H9 (cell line): Measurements from ENCODE around the gene CERS6. TPM values are rescaled to one million over a fixed set of nuclear protein-coding genes. Genes with fewer than 3 reads are reported as not detected.

Source experiments
- DNase-seq: peaks from one replicate; pipeline ENCODE4 v3.0.0-alpha.2; 2017
- H2AFZ ChIP-seq: one replicate; pipeline ENCODE4 v1.6.1; 2013; ENCODE audit warnings: mild to moderate bottlenecking, low read length, control low read depth, moderate library complexity
- H2AK5ac ChIP-seq: 2 replicates; pipeline ENCODE4 v1.6.1; 2013; ENCODE audit warnings: low read length, control low read depth, mixed read lengths; ENCODE audit not compliant: insufficient read length
- H2BK120ac ChIP-seq: one replicate; pipeline ENCODE4 v1.6.1; 2013; ENCODE audit warnings: low read depth, mild to moderate bottlenecking, low read length, control low read depth, inconsistent platforms; ENCODE audit not compliant: poor library complexity, severe bottlenecking
- H2BK12ac ChIP-seq: 2 replicates; pipeline ENCODE4 v1.6.1; 2013; ENCODE audit warnings: low read length, control low read depth, mixed read lengths, low read depth; ENCODE audit not compliant: insufficient read length
- H2BK15ac ChIP-seq: 2 replicates; pipeline ENCODE4 v1.6.1; 2013; ENCODE audit warnings: low read depth, low read length, control low read depth
- H2BK20ac ChIP-seq: one replicate; pipeline ENCODE4 v1.6.1; 2013; ENCODE audit warnings: low read depth, mild to moderate bottlenecking, low read length, control low read depth, inconsistent platforms; ENCODE audit not compliant: poor library complexity, severe bottlenecking
- H2BK5ac ChIP-seq: 2 replicates; pipeline ENCODE4 v1.6.1; 2013; ENCODE audit warnings: low read length, control low read depth, mixed read lengths; ENCODE audit not compliant: insufficient read length
- H3K14ac ChIP-seq: 2 replicates; pipeline ENCODE4 v1.6.1; 2013; ENCODE audit warnings: low read length, control low read depth; ENCODE audit not compliant: insufficient read depth
- H3K18ac ChIP-seq: 2 replicates; pipeline ENCODE4 v1.6.1; 2013; ENCODE audit warnings: low read depth, mild to moderate bottlenecking, mixed read lengths, low read length, control low read depth; ENCODE audit not compliant: insufficient read length
- H3K23ac ChIP-seq: 2 replicates; pipeline ENCODE4 v1.6.1; 2013; ENCODE audit warnings: low read length, control low read depth, mixed read lengths, low read depth; ENCODE audit not compliant: insufficient read length
- H3K23me2 ChIP-seq: 2 replicates; pipeline ENCODE4 v1.6.1; 2013; ENCODE audit warnings: low read depth, mild to moderate bottlenecking, mixed read lengths, low read length, control low read depth; ENCODE audit not compliant: insufficient read length, poor library complexity, severe bottlenecking
- H3K27ac ChIP-seq: 2 replicates; pipeline ENCODE4 v1.5.1; 2013; ENCODE audit warnings: low read length, control low read depth, mixed read lengths, low read depth; ENCODE audit not compliant: insufficient read length
- H3K27me3 ChIP-seq: 2 replicates; pipeline ENCODE4 v1.6.1; 2013; ENCODE audit warnings: low read length, control low read depth, inconsistent platforms; ENCODE audit not compliant: insufficient read depth
- H3K4ac ChIP-seq: 2 replicates; pipeline ENCODE4 v1.6.1; 2013; ENCODE audit warnings: low read depth, mild to moderate bottlenecking, control low read depth, inconsistent platforms, low read length, moderate library complexity
- H3K4me1 ChIP-seq: 2 replicates; pipeline ENCODE4 v1.6.1; 2013; ENCODE audit warnings: low read length, control low read depth, inconsistent platforms; ENCODE audit not compliant: insufficient read depth
- H3K4me2 ChIP-seq: 2 replicates; pipeline ENCODE4 v1.6.1; 2013; ENCODE audit warnings: low read length, control low read depth, mixed read lengths; ENCODE audit not compliant: insufficient read length, insufficient read depth
- H3K56ac ChIP-seq: 2 replicates; pipeline ENCODE4 v1.6.1; 2013; ENCODE audit warnings: low read depth, mild to moderate bottlenecking, mixed read lengths, low read length, control low read depth; ENCODE audit not compliant: insufficient read length
- H3K79me1 ChIP-seq: 2 replicates; pipeline ENCODE4 v1.6.1; 2013; ENCODE audit warnings: low read depth, mild to moderate bottlenecking, moderate library complexity, low read length, control low read depth, inconsistent platforms; ENCODE audit not compliant: insufficient read depth, poor library complexity, severe bottlenecking
- H3K79me2 ChIP-seq: 2 replicates; pipeline ENCODE4 v1.6.1; 2013; ENCODE audit warnings: low read length, control low read depth, inconsistent platforms; ENCODE audit not compliant: insufficient read depth
- H3K9ac ChIP-seq: 2 replicates; pipeline ENCODE4 v1.6.1; 2013; ENCODE audit warnings: low read length, control low read depth, mixed read lengths; ENCODE audit not compliant: insufficient read length; ENCODE audit errors: extremely low read depth
- H3K9me3 ChIP-seq: one replicate; pipeline ENCODE4 v1.6.1; 2013; ENCODE audit warnings: low read depth, low read length, inconsistent platforms; ENCODE audit not compliant: control insufficient read depth
- H3T11ph ChIP-seq: one replicate; pipeline ENCODE4 v1.6.1; 2013; ENCODE audit warnings: mild to moderate bottlenecking, low read length, control low read depth, inconsistent platforms
- H4K20me1 ChIP-seq: one replicate; pipeline ENCODE4 v1.6.1; 2013; ENCODE audit not compliant: control insufficient read depth, insufficient read length, insufficient read depth
- H4K5ac ChIP-seq: 2 replicates; pipeline ENCODE4 v1.6.1; 2013; ENCODE audit warnings: low read depth, mild to moderate bottlenecking, mixed read lengths, low read length, control low read depth; ENCODE audit not compliant: insufficient read length
- H4K8ac ChIP-seq: replicated peaks from 2 replicates; pipeline ENCODE4 v1.6.1; 2013; ENCODE audit warnings: low read length, control low read depth, mixed read lengths, low read depth; ENCODE audit not compliant: insufficient read length
- H4K91ac ChIP-seq: 2 replicates; pipeline ENCODE4 v1.6.1; 2013; ENCODE audit warnings: low read depth, mild to moderate bottlenecking, moderate library complexity, mixed read lengths, low read length, control low read depth; ENCODE audit not compliant: insufficient read length
- H3K27ac Mint-ChIP-seq, 3 experiments: 2 replicates in 2 of 3; 3 replicates in 1 of 3; pipeline ENCODE4 v1.8.0; 2020 to 2021; ENCODE audit warnings: mixed read lengths in 3 of 3, mild to moderate bottlenecking in 1 of 3, moderate library complexity in 1 of 3
- H3K27me3 Mint-ChIP-seq: 2 replicates; pipeline ENCODE4 v1.8.0; 2021; ENCODE audit warnings: low read depth, mild to moderate bottlenecking, moderate library complexity, mixed read lengths
- H3K36me3 Mint-ChIP-seq, 3 experiments: 2 replicates in 2 of 3; 3 replicates in 1 of 3; pipeline ENCODE4 v1.8.0; 2020 to 2021; ENCODE audit warnings: low read depth in 3 of 3, mixed read lengths in 3 of 3; ENCODE audit not compliant: insufficient read depth in 1 of 3
- H3K4me1 Mint-ChIP-seq, 2 experiments: 2 replicates each; pipeline ENCODE4 v1.8.0; 2020; ENCODE audit warnings: mixed read lengths in 2 of 2
- H3K4me3 Mint-ChIP-seq, 2 experiments: 2 replicates in 1 of 2; 3 replicates in 1 of 2; pipeline ENCODE4 v1.8.0; 2020 to 2021; ENCODE audit warnings: mild to moderate bottlenecking in 2 of 2, mixed read lengths in 2 of 2, moderate library complexity in 1 of 2
- H3K9me3 Mint-ChIP-seq, 2 experiments: 2 replicates in 1 of 2; 3 replicates in 1 of 2; pipeline ENCODE4 v1.8.0; 2020; ENCODE audit warnings: mild to moderate bottlenecking in 2 of 2, mixed read lengths in 2 of 2, moderate library complexity in 1 of 2
- WGBS: extraction: QIAGEN DNeasy Blood & Tissue Kit; methylation state at CpG from one replicate; pipeline ENCODE4 v1.1.7; 2013; ENCODE audit warnings: missing lambda C conversion rate, low lambda C conversion rate, mixed read lengths; ENCODE audit not compliant: insufficient read length; ENCODE audit errors: extremely low coverage; 5-methylcytosine and 5-hydroxymethylcytosine counted together
- total RNA-seq: library from RNA; stranded (reverse); gene quantifications from 2 replicates; pipeline ENCODE4 v1.2.1, GENCODE V29; 2021
- TF ChIP-seq, protein P1 (sequence below): fragments of 200-600 bp; sonication (generic); conservative IDR thresholded peaks from 3 replicates; pipeline ENCODE4 v1.8.0; 2021; ENCODE audit warnings: antibody characterized with exemption, mild to moderate bottlenecking

CERS6 gene
- total RNA-seq, 1 experiment from 2014 or later, result 17.7 TPM

DNA sequence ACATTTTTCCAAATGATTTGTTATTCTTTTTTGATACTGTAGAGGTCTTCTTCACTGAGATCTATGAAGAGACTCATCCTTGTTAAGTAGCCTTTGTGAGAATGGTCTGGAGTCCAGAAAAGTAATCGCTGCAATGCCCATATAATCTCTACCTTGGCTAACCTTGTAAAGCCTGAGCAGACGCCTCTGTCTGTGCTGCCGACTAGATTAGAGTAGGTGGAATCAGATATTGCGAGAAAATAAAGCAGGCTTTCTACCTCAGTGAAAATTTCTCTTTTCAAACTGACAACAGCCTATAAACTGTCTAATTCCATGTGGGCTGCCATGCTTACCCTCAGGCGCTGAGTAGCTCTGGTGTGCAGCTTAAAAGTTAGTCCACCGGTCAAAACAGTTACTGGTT is 17.5 kb upstream of the CERS6 start:
- H3K79me2 ChIP-seq, result no peaks in the 10 kb centered on the region
- no peaks in the 10 kb centered on the region for H3K23me2 ChIP-seq
- no peak overlapping the region for H3K4me2 ChIP-seq
- H3K56ac ChIP-seq, result no peak overlapping the region
- no peaks in the 10 kb centered on the region for H4K20me1 ChIP-seq
- Mint-ChIP-seq H3K27me3 (no peaks in the 10 kb centered on the region), H3K27ac (no peak overlapping the region), H3K4me3 (no peak overlapping the region), H3K36me3 (no peaks in the 10 kb centered on the region; a peak in 1 of 7 replicates), H3K9me3 (no peaks in the 10 kb centered on the region), H3K4me1 (peaks cover 0 to 6% of the 10 kb centered on the region in 2 experiments; a peak in 1 of 4 replicates)
- no peak overlapping the region for H4K8ac ChIP-seq
- H3K23ac ChIP-seq, result no peak overlapping the region
- no peak overlapping the region for H2BK15ac ChIP-seq
- no peak overlapping the region for H4K91ac ChIP-seq
- no peak overlapping the region for H3T11ph ChIP-seq
- H3K79me1 ChIP-seq, result no peaks in the 10 kb centered on the region
- H2BK120ac ChIP-seq, result no peak overlapping the region
- no peaks in the 10 kb centered on the region for H3K27me3 ChIP-seq
- no peak overlapping the region for H3K27ac ChIP-seq
- H3K14ac ChIP-seq, result no peak overlapping the region
- H2BK20ac ChIP-seq, result no peak overlapping the region
- no peak for DNase-seq
- H3K9ac ChIP-seq, result no peak overlapping the region
- H3K9me3 ChIP-seq, result no peaks in the 10 kb centered on the region
- H2AK5ac ChIP-seq, result no peak overlapping the region
- H2BK5ac ChIP-seq, result no peak overlapping the region
- TF ChIP-seq, protein P1, sequence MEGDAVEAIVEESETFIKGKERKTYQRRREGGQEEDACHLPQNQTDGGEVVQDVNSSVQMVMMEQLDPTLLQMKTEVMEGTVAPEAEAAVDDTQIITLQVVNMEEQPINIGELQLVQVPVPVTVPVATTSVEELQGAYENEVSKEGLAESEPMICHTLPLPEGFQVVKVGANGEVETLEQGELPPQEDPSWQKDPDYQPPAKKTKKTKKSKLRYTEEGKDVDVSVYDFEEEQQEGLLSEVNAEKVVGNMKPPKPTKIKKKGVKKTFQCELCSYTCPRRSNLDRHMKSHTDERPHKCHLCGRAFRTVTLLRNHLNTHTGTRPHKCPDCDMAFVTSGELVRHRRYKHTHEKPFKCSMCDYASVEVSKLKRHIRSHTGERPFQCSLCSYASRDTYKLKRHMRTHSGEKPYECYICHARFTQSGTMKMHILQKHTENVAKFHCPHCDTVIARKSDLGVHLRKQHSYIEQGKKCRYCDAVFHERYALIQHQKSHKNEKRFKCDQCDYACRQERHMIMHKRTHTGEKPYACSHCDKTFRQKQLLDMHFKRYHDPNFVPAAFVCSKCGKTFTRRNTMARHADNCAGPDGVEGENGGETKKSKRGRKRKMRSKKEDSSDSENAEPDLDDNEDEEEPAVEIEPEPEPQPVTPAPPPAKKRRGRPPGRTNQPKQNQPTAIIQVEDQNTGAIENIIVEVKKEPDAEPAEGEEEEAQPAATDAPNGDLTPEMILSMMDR, result no peak
- H3K18ac ChIP-seq, result no peak overlapping the region
- H3K4me1 ChIP-seq, result no peaks in the 10 kb centered on the region
- H2AFZ ChIP-seq, result no peak overlapping the region
- H4K5ac ChIP-seq, result no peak overlapping the region
- H3K4ac ChIP-seq, result no peak overlapping the region
- no peak overlapping the region for H2BK12ac ChIP-seq
- no CpG with 5 or more reads among the region's 6 CpGs for WGBS
